Panc1 (cell line): ENCODE measurements around the gene ZCCHC4. TPM values are rescaled to one million over a fixed set of nuclear protein-coding genes. Genes with fewer than 3 reads are reported as not detected.

Source experiments
- ATAC-seq: fragments of 200-7000 bp; cut with Tn5 transposase; 2 replicates; pipeline ENCODE4 v1.9.1; 2020; ENCODE audit warnings: mild to moderate bottlenecking, moderate library complexity
- BruUV-seq: library from RNA; stranded (reverse); fragments of 400-500 nt; replicated peaks from 2 replicates; lab custom pipeline; 2021; lab: Mats Ljungman, UMichigan
- CTCF ChIA-PET: fragments of 300-600 bp; sonication (Branson Sonifier 250); formaldehyde crosslinking; loops from one replicate; lab custom pipeline; 2022; ENCODE audit warnings: antibody characterized with exemption; lab: Charles Lee
- POLR2A ChIA-PET: fragments of 300-600 bp; sonication (Branson Sonifier 250); formaldehyde crosslinking; loops from one replicate; lab custom pipeline; 2022; ENCODE audit warnings: antibody characterized with exemption; lab: Charles Lee
- DNase-seq: peaks from one replicate; pipeline ENCODE4 v3.0.0-alpha.2; 2010; ENCODE audit warnings: low read depth, low spot score
- H3K27ac ChIP-seq: 2 replicates; pipeline ENCODE4 v1.5.1; 2011; ENCODE audit warnings: mild to moderate bottlenecking, low read length, inconsistent platforms
- H3K27me3 ChIP-seq: fragments of 200-500 bp; sonication (Bioruptor generic); 2 replicates; pipeline ENCODE4 v1.6.0; 2014; ENCODE audit warnings: low read length, inconsistent platforms; ENCODE audit not compliant: control insufficient read depth, insufficient read depth
- H3K36me3 ChIP-seq: fragments of 200-500 bp; sonication (Bioruptor generic); 2 replicates; pipeline ENCODE4 v1.5.1; 2014; ENCODE audit warnings: inconsistent platforms, mild to moderate bottlenecking, low read length, moderate library complexity; ENCODE audit not compliant: control insufficient read depth, insufficient read depth
- H3K4me1 ChIP-seq: 2 replicates; pipeline ENCODE4 v1.5.1; 2011; ENCODE audit warnings: inconsistent platforms, mild to moderate bottlenecking, low read length, moderate library complexity; ENCODE audit not compliant: control insufficient read depth, insufficient read depth
- H3K4me3 ChIP-seq, 2 experiments: 2 replicates each; pipeline ENCODE4 v1.5.1; 2011 to 2012; ENCODE audit warnings: low read depth in 2 of 2, low read length in 2 of 2, mild to moderate bottlenecking in 2 of 2, inconsistent platforms in 1 of 2, moderate library complexity in 1 of 2
- H3K9me3 ChIP-seq: fragments of 200-500 bp; sonication (Bioruptor generic); 2 replicates; pipeline ENCODE4 v1.5.1; 2014; ENCODE audit warnings: low read depth, mild to moderate bottlenecking, inconsistent platforms, low read length, moderate library complexity; ENCODE audit not compliant: control insufficient read depth, insufficient read depth
- POLR2AphosphoS5 ChIP-seq: IDR thresholded peaks from 2 replicates; pipeline ENCODE4 v1.6.1; 2012; ENCODE audit warnings: mild to moderate bottlenecking, low read depth, low read length, moderate library complexity
- SIN3A ChIP-seq: IDR thresholded peaks from 2 replicates; pipeline ENCODE4 v1.6.1; 2012; ENCODE audit warnings: low read depth, mild to moderate bottlenecking, low read length, moderate library complexity, borderline replicate concordance; ENCODE audit not compliant: insufficient read depth
- TCF7L2 ChIP-seq: IDR thresholded peaks from 2 replicates; pipeline ENCODE4 v1.6.1; 2011; ENCODE audit warnings: mild to moderate bottlenecking, low read depth, low read length, inconsistent platforms
- in situ Hi-C: cut with HindIII; loops from 2 replicates; pipeline ENCODE4 v1.10.0; 2016; ENCODE audit warnings: low sequenced_read_pairs, low pct_unique_long_range_greater_than_20kb
- intact Hi-C: fragments of 100-400 bp; cut with micrococcal nuclease; formaldehyde crosslinking; loops from one replicate; pipeline ENCODE4 v1.10.0; 2022; ENCODE audit not compliant: unreplicated experiment
- total RNA-seq: library from RNA; stranded (reverse); gene quantifications from one replicate; pipeline ENCODE4 v1.2.1, GENCODE V29; 2021; ENCODE audit not compliant: unreplicated experiment
- TF ChIP-seq, protein P1 (sequence below): fragments of 450-650 bp; IDR thresholded peaks from 2 replicates; pipeline ENCODE4 v1.5.1; 2017; ENCODE audit warnings: mild to moderate bottlenecking
- TF ChIP-seq, protein P2 (sequence below), 2 experiments: IDR thresholded peaks; 2 replicates each; pipeline ENCODE4 v1.6.1; 2011 to 2012; ENCODE audit warnings: low read depth in 2 of 2, control low read depth in 1 of 2, low read length in 1 of 2, mild to moderate bottlenecking in 1 of 2, moderate library complexity in 1 of 2; ENCODE audit not compliant: insufficient read depth in 1 of 2

The ZCCHC4 gene
- total RNA-seq, 1 experiment from 2014 or later, result 6.0 TPM

DNA sequence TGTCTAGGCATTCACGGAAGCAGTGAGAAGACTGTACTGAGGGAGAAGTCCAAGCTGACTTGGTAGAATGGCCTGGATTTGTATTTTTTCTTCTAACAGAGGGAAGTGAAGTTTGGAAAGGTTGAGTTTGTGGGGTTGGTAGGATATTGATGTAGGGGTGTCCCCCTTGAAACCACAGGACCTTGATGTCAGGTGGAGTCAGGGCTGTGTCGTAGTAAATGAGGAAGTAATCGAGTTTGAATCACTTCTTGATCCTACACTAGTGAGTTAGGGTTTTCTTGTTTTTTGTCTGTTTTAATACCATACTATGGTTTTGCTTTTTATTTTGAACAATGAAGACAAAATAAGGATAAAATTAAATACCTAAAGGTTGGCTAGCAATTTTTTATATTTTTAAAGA is 34.3 kb downstream of the ZCCHC4 start:
- Histone ChIP-seq H3K27ac (no peak overlapping the region), H3K27me3 (no peaks in the 10 kb centered on the region), H3K36me3 (no peaks in the 10 kb centered on the region; the same call in 1 of the 2 replicates), H3K4me1 (no peaks in the 10 kb centered on the region; the same call in 1 of the 2 replicates), H3K9me3 (no peaks in the 10 kb centered on the region), H3K4me3 (no peak overlapping the region)
- ChIA-PET POLR2A (no interaction called here), CTCF (no interaction called here)
- intact Hi-C loops (no loop called here), in situ Hi-C loops (no loop called here)
- no peak for ATAC-seq
- DNase-seq, result no peak
- TF ChIP-seq POLR2AphosphoS5, result no peak
- no TSS peak for BruUV-seq

DNA sequence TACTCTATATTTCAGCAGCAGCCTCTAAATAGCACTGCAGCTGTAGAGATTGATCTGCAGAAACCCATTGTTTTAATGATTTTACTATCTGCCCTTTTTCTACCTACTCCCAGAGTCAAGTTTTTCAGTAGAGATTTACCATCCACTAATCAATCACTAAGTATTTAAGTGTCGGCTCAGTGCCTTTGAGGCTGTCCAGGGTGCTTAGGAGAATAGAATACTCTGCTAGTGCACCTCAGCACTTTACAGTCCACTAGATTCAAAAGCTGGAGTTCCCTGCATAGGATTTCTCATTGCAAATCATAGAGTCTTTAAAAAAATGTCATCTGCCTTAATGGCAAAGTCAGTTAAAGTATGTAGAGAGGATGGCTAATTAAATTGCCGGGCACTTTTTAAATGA is 34.9 kb downstream of the ZCCHC4 start:
- no peaks in the 10 kb centered on the region; the same call in 1 of the 2 replicates for H3K36me3 ChIP-seq
- intact Hi-C loops (no loop called here), in situ Hi-C loops (no loop called here)
- no peak overlapping the region for H3K4me3 ChIP-seq
- H3K27me3 ChIP-seq, result no peaks in the 10 kb centered on the region
- ATAC-seq (no peak), DNase-seq (no peak)
- CTCF ChIA-PET, result no interaction called here
- TF ChIP-seq, protein P1, sequence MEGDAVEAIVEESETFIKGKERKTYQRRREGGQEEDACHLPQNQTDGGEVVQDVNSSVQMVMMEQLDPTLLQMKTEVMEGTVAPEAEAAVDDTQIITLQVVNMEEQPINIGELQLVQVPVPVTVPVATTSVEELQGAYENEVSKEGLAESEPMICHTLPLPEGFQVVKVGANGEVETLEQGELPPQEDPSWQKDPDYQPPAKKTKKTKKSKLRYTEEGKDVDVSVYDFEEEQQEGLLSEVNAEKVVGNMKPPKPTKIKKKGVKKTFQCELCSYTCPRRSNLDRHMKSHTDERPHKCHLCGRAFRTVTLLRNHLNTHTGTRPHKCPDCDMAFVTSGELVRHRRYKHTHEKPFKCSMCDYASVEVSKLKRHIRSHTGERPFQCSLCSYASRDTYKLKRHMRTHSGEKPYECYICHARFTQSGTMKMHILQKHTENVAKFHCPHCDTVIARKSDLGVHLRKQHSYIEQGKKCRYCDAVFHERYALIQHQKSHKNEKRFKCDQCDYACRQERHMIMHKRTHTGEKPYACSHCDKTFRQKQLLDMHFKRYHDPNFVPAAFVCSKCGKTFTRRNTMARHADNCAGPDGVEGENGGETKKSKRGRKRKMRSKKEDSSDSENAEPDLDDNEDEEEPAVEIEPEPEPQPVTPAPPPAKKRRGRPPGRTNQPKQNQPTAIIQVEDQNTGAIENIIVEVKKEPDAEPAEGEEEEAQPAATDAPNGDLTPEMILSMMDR, result no peak
- TF ChIP-seq SIN3A (no peak), TCF7L2 (no peak), POLR2AphosphoS5 (no peak)
- TF ChIP-seq, protein P2, sequence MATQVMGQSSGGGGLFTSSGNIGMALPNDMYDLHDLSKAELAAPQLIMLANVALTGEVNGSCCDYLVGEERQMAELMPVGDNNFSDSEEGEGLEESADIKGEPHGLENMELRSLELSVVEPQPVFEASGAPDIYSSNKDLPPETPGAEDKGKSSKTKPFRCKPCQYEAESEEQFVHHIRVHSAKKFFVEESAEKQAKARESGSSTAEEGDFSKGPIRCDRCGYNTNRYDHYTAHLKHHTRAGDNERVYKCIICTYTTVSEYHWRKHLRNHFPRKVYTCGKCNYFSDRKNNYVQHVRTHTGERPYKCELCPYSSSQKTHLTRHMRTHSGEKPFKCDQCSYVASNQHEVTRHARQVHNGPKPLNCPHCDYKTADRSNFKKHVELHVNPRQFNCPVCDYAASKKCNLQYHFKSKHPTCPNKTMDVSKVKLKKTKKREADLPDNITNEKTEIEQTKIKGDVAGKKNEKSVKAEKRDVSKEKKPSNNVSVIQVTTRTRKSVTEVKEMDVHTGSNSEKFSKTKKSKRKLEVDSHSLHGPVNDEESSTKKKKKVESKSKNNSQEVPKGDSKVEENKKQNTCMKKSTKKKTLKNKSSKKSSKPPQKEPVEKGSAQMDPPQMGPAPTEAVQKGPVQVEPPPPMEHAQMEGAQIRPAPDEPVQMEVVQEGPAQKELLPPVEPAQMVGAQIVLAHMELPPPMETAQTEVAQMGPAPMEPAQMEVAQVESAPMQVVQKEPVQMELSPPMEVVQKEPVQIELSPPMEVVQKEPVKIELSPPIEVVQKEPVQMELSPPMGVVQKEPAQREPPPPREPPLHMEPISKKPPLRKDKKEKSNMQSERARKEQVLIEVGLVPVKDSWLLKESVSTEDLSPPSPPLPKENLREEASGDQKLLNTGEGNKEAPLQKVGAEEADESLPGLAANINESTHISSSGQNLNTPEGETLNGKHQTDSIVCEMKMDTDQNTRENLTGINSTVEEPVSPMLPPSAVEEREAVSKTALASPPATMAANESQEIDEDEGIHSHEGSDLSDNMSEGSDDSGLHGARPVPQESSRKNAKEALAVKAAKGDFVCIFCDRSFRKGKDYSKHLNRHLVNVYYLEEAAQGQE (IDR thresholded peaks at IDR 0.05; ENCODE audit: insufficient read depth in 1 of 2, low read depth in 2 of 2, low read length in 1 of 2), result no peak
- POLR2A ChIA-PET, result no interaction called here
- no peaks in the 10 kb centered on the region; the same call in 1 of the 2 replicates for H3K4me1 ChIP-seq
- no peaks in the 10 kb centered on the region for H3K9me3 ChIP-seq
- H3K27ac ChIP-seq, result no peak overlapping the region
- BruUV-seq, result no TSS peak

DNA sequence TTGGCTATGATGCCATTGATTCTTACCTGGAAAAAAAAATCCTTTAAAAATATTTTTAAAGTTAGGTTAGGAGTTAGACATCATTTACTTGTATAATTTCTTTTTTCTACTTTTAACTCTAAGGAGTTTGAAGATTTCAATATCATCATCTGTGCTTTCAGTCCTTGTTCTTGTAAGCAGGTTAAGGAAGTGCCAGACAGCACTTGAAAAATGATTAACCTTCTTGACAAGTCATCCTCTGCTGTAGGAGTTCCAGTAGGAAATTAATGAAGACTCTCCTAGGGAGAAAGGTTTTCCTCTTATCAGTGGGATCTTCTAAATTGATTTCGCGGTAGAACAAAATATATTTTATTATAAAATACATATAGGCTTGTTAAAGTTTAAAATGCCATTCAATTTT is 35.4 kb downstream of the ZCCHC4 start:
- in situ Hi-C loops, result no loop called here
- CTCF ChIA-PET, result no interaction called here
- H3K27me3 ChIP-seq, result no peaks in the 10 kb centered on the region
- no peaks in the 10 kb centered on the region; the same call in 1 of the 2 replicates for H3K36me3 ChIP-seq
- H3K4me3 ChIP-seq, result no peak overlapping the region
- H3K9me3 ChIP-seq, result no peaks in the 10 kb centered on the region
- H3K27ac ChIP-seq, result no peak overlapping the region
- intact Hi-C loops, result no loop called here
- no peak for ATAC-seq
- no peak for DNase-seq
- no TSS peak for BruUV-seq
- POLR2A ChIA-PET, result no interaction called here
- H3K4me1 ChIP-seq, result no peaks in the 10 kb centered on the region; the same call in 1 of the 2 replicates
- TF ChIP-seq POLR2AphosphoS5 (no peak), TCF7L2 (no peak), SIN3A (no peak)
- TF ChIP-seq, protein P1, result no peak
- TF ChIP-seq, protein P2 (IDR thresholded peaks at IDR 0.05; ENCODE audit: insufficient read depth in 1 of 2, low read depth in 2 of 2, low read length in 1 of 2), result no peak
